HEK293T (cell line): ENCODE measurements around the gene CHRM4.

Source experiments
- CTBP1 ChIP-seq: fragments of 450-650 bp; IDR thresholded peaks from 2 replicates; pipeline ENCODE4 v1.6.1; 2016; ENCODE audit warnings: borderline replicate concordance
- ELF4 ChIP-seq: fragments of 450-650 bp; IDR thresholded peaks from 2 replicates; pipeline ENCODE4 v1.6.1; 2017; ENCODE audit warnings: antibody characterized with exemption
- FOXA1 ChIP-seq: fragments of 450-650 bp; IDR thresholded peaks from 2 replicates; pipeline ENCODE4 v1.6.1; 2016; ENCODE audit warnings: mild to moderate bottlenecking
- FOXK2 ChIP-seq: fragments of 450-650 bp; IDR thresholded peaks from 2 replicates; pipeline ENCODE4 v1.6.1; 2016; ENCODE audit warnings: mild to moderate bottlenecking
- HDGF ChIP-seq: fragments of 450-650 bp; IDR thresholded peaks from 2 replicates; pipeline ENCODE4 v1.6.1; 2017; ENCODE audit warnings: antibody characterized with exemption, borderline replicate concordance
- L3MBTL2 ChIP-seq: fragments of 450-650 bp; conservative IDR thresholded peaks from 2 replicates; pipeline ENCODE4 v1.6.1; 2016; ENCODE audit warnings: mild to moderate bottlenecking
- NFRKB ChIP-seq: fragments of 450-650 bp; IDR thresholded peaks from 2 replicates; pipeline ENCODE4 v1.6.1; 2016; ENCODE audit warnings: mild to moderate bottlenecking, moderate library complexity
- SP1 ChIP-seq: fragments of 450-650 bp; IDR thresholded peaks from 2 replicates; pipeline ENCODE4 v1.6.1; 2017
- SUZ12 ChIP-seq: fragments of 450-650 bp; IDR thresholded peaks from 2 replicates; pipeline ENCODE4 v1.6.1; 2016; ENCODE audit warnings: mild to moderate bottlenecking
- TARDBP ChIP-seq: fragments of 450-650 bp; IDR thresholded peaks from 2 replicates; pipeline ENCODE4 v1.6.1; 2016
- ZNF384 ChIP-seq: fragments of 450-650 bp; IDR thresholded peaks from 2 replicates; pipeline ENCODE4 v1.6.1; 2016

GRCh38 chr11:46336563-46337180, 54.9 kb downstream of the CHRM4 start:
- TF ChIP-seq FOXA1, result no peak
- no peak for TF ChIP-seq ELF4
- TF ChIP-seq ZNF384, result no peak
- TF ChIP-seq FOXK2, result no peak
- TF ChIP-seq CTBP1, result no peak
- no peak for TF ChIP-seq NFRKB
- no peak for TF ChIP-seq SP1
- TF ChIP-seq L3MBTL2, result no peak
- TF ChIP-seq SUZ12, result no peak
- no peak for TF ChIP-seq TARDBP
- no peak for TF ChIP-seq HDGF
